ENCODE measurements around the gene KCNJ6. TPM values are rescaled to one million over a fixed set of nuclear protein-coding genes. Genes with fewer than 3 reads are reported as not detected.
A peak's percentile ranks its signal among the peaks of the same experiment; 100 is the strongest.

The KCNJ6 gene
- total RNA-seq, 1 donor from 2014 or later, result not detected

DNA sequence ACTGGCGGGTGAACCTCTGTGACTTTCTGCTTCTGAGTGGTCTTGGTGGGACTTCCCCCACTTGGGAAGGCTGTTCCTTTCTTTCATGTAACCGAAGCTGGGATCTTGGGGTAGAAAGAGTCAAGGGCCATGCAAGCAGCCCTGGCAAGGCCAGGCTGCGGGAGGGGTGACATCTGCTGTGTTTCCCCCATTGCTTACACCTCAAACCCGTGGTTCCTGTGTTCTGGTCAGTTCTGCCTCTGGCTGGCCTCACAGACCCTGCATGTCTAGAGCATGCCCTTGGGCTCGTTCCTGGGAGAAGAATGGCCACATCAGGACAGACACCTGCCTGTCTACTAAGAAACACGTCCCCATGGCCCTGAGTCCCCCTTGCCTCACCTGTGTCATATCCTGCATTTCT lies 341.9 kb downstream of the KCNJ6 start:
- no peak for DNase-seq (ENCODE audit: low read depth in 2 of 2)

DNA sequence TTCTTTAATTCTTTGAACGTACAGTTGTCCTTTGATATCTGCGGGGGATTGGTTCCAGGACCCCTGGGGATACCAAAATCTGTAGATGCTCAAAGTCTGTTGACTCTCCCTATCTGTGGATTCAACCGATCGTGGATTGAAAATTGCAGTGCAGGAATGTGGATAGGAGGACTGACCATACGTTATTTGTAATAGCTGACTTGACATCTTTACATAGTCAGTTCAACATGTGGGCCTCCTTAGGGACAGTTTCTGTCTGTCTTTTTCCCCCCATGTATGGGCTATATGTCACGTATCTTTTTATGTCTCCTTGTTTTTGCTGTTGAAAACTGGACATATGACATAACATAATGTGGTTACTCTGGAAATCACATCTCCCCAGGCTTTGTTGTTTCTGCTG lies 344.8 kb downstream of the KCNJ6 start:
- DNase-seq (ENCODE audit: low read depth in 2 of 2), result no peak

DNA sequence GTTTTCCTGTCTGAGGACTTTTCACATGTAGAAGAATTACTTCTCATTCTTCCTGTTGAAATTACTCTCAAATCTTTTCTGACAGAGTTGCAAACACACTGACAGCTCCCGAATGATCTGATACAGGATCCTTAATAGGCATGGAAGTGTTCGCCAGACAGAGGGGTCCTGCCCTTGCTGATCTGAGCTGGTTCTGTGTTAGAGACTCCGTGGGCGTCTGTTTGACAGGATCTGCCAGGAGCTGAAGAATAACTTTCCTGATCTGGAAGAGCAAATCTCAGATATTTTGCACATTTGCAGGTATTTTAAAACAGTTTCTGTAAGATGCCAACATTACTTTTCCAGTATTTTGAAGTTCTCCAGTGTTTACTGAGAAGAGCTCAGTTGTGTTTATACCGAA lies 347.3 kb downstream of the KCNJ6 start:
- no peak for DNase-seq (ENCODE audit: low read depth in 2 of 2)

GRCh38 chr21:37568415-37568814 lies 347.8 kb downstream of the KCNJ6 start:
- no peak for DNase-seq (ENCODE audit: low read depth in 2 of 2)

- no peak for DNase-seq (ENCODE audit: low read depth in 2 of 2)
These were observed 349.3 kb downstream of the KCNJ6 start for GRCh38 chr21:37566790-37567615.

DNA sequence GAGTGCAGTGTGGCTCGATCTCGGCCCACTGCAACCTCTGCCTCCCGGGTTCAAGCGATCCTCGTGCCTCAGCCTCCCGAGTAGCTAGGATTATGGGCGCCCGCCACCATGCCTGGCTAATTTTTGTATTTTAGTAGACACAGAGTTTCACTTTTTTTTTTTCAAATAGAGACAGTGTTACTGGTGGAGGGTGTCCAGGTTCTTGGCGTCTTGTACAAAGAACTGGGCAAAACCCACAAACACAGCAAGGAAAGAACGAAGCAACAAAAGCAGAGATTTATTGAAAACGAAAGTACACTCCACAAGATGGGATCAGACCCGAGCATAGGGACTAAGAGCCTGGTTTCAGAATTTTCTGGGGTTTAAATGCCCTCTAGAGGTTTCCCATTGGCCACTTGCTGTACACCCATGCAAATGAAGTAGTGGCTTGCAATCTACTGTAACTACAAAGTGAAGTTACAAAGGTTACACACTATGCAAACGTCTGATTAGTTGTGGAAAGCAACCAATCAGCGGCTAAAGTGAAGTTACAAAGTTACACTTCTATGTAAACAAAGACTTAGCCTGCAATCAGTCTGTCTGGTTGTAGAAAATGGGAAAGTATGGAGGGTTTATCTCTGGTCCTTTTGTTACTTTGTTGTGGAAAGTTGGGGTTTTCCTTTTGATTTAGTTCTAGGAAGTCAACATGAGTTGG lies 350.6 kb downstream of the KCNJ6 start:
- DNase-seq (ENCODE audit: low read depth in 2 of 2), result no peak

- no peak for DNase-seq (ENCODE audit: low read depth in 2 of 2)
These were observed 351.2 kb downstream of the KCNJ6 start for GRCh38 chr21:37564924-37565529.

DNA sequence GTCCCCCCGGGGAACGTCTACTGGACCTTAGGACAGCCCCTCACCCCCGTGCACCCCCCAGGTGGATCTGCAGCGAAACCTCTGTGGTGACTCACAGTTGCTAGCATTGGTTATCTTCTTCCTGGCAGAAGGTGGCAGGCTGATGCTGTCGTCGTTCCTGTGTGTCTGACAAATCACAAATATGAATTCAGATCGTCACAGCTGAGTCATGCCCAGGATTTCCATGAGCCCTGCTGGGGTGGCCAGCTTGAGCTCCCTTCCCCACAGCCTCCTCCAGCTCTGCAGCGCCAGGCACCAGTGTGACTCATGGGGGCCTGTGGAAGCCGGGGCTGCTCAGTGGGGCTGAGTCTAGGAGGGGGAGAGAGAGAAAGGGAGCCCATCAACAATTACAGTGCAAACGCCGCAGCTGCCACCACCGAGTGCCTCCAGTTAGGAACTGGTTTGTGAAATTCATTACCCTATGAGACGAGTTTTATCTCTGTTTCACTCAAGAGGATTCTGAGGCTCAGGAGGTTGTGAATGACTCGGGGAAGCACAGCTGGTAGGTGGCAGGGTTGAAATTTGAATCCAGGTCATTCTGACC lies 351.8 kb downstream of the KCNJ6 start:
- peak; percentile 98 to 100 for DNase-seq (ENCODE audit: low read depth in 2 of 2)

DNA sequence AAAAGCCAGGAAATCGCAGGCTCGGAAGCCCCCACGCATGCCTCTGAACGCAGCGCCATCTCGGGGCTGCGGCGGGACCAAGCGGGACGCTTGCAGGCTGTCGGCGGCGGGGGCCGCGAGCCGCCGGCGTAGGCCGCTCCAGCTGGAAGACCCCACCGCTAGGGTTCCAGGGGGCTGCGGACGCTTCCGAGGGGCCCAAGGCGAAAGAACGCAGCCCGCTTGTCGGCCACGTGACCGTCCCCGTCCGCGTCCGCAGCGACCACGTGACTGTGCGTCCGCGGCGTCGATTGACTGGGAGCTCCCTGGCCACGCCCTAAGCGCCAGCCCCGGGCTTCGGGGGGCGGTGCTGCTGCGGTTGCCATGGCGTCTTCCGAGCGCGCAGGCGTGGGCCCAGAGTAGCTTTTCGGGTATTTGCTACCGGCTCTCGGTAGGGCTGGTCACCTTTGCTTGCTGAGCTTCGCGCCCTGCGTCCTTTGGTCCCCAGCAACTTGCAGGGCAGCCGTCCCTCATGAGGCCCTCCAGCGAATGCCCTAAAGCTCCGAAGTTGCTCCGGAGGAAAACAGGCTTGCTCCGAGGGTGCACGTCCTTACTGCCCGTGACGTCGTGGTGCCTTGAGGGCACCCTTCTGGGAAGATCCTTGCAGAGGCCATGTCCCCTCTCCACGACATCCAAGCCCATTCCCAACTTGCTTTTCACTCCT lies 352.5 kb downstream of the KCNJ6 start:
- peak; percentile 85 to 94 for DNase-seq (ENCODE audit: low read depth in 2 of 2)

DNA sequence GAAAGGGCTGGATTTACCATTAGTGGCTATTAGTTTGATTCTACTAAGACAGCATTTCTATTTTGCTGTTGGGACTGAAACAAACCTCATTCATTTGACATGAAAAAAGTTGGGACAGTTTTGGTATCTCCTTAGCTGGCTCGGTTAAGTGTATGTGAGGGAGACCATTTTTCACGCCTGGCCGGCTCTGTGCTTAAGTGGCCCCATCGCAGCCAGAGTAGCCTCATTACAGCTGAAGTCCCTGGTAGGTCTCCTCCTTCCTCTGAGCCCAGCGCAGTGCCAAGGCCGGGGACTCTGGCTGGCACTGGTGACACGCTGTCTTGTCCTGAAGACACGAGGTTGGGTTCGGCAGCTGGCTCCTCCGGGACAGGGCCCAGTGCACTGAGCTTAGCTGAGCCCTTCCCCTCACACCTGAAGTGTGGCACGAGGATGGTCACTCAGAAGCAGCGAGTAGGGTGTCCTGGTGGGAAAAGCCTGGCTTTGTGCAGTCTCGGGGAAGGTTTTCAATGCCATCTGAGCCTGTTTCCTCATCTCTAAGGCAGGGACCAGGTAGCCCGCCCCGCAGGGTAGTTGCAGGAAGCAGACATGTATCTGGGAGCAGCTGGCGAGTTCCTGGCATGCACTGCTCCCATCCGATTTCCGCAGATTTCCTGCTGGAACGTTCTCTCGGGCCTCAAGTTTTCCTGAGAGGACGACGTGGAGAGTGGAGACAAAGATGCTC lies 353.2 kb downstream of the KCNJ6 start:
- DNase-seq (ENCODE audit: low read depth in 2 of 2), result peak in 1 of 2 donors; percentile 38

DNA sequence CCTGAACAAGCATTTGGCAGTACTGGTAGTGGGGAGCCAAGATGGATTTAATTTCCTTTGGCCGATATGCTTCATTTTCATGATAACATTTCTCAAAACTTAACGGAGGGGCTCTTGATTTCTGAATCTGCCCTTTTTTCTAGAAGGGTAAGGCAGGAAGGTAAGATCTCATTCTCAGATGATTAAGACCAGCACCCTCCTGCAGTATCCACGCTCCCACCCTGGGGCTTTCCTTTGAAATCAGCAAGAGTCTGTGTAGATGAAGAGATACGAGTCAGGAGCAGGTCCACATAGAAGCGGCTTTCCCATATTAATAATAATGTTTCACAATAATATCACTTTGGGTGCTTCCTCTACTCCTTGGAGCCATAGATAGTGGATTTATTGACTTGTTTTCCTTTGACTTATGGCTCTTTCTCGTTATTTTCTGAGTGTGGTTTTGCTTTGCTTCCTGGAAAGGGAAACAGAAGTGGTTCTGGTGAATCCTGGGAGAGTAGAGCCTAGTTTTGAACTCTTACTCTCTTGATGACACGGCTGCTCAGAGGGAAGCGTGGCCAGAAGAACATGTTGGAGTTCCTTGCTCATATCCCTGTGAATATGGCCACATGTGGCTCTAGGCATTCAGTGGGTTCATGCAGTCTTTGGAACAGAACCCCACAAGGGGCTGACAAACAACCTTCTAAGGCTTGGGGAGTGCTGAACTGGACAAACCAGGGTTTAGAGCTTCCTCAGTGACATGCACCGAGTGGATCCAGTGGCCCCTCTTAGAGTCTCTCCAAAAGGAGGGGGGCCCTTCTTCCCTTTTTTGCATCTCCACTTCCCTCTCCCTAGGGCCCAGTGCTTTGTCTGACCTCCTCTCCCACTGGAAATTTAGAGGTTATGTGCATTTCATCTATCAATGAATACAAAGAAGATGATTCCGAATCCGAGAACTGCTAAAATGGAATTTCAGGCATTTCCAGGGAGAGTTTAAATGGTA lies 354.0 kb downstream of the KCNJ6 start:
- no peak for DNase-seq (ENCODE audit: low read depth in 2 of 2)

DNA sequence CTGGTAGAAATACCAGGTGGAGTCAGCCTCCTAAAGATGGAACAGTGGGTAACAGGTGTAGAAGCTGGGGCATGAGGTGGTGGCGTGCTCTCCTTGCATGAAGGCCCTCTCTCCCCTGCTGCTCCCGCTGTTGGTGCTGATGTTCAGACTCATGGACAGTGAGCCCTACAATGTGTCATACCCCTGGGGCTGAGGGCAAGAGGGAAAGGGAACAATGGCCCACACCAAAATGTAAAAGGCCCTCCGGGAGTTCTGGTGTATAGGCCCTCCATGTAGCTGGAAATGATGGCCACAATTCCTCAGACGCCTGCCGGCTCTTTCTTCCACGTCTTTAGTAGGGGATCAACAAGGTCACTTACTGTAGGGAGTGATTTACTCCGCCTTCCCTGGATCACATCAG lies 354.8 kb downstream of the KCNJ6 start:
- no peak for DNase-seq (ENCODE audit: low read depth in 2 of 2)

DNA sequence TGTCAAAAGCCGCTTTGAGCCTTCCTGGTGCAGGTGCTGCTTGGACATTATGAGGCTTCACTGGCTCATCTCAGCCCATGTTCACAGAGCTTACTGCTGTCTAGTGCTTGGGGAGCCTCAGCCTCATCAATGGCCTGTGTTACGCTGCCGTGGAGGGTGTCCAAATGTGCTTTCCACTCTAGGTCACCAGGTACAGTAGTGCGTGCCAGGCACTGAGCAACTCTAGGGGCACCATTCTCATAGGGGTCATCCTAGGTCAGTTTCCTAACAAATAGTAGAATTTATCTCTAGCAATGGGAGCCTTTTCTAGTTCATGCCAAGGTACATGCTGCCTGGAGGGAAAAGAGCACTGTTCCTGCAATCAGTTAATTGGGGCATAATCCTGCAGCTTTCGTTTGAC lies 355.9 kb downstream of the KCNJ6 start:
- no peak for DNase-seq (ENCODE audit: low read depth in 2 of 2)

- DNase-seq (ENCODE audit: low read depth in 2 of 2), result no peak
These were observed 357.5 kb downstream of the KCNJ6 start for GRCh38 chr21:37558676-37559211.
